ENCODE results near the gene ACBD6.

Gene ACBD6

GRCh38 chr1:180290265-180291001 lies 211.9 kb downstream of the ACBD6 start:
- TF ChIP-seq CTCF (IDR thresholded peaks at IDR 0.05; ENCODE audit: low read depth, low read length, missing control alignments), result no peak
- DNase-seq (ENCODE audit: low read depth), result no peak
- no peak overlapping the region for H3K4me3 ChIP-seq (ENCODE audit: low read depth, low read length)

DNA sequence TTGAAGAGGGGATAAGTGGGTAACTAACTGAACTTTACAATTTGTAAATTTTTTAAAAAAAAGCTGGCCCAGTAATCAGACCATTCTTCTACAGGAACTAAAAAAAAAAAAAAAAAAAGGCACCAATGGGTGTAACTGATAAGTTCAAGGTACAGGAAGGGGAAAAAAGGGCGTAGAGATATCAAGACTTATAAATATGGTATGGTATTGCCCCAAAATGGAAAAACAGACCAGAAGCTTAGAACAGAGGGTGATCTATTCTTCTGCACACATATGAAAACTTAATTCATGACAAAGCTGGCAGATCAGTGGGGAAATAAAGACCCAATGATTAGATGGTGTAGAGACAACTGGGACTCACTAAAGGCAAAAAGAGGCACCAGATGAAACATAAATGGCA lies 213.4 kb downstream of the ACBD6 start:
- H3K4me3 ChIP-seq (ENCODE audit: low read depth, low read length), result no peak overlapping the region
- DNase-seq (ENCODE audit: low read depth), result no peak
- TF ChIP-seq CTCF (IDR thresholded peaks at IDR 0.05; ENCODE audit: low read depth, low read length, missing control alignments), result no peak

- DNase-seq (ENCODE audit: low read depth), result no peak
- H3K4me3 ChIP-seq (ENCODE audit: low read depth, low read length), result no peak overlapping the region
- no peak for TF ChIP-seq CTCF (IDR thresholded peaks at IDR 0.05; ENCODE audit: low read depth, low read length, missing control alignments)
Observed at GRCh38 chr1:180287988-180288705, 214.2 kb downstream of the ACBD6 start.

DNA sequence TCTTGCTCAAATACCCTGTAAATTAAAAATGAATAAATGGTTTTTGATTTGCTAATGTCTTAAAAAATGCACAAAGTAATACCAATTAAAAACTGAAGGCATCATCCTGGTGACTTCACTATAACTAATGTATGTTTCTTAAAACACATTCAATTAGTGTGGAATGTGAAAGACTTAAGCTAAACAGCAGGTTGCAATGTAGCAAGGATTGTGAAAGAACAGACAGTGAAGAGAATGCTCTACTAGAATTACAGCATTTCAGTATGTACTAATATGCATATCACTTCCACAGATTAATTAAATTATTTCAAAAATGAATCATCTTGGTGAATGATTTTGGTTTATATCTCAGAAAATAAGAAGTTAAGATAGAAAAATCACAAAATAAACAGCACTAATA lies 216.0 kb downstream of the ACBD6 start:
- no peak for TF ChIP-seq CTCF (IDR thresholded peaks at IDR 0.05; ENCODE audit: low read depth, low read length, missing control alignments)
- H3K4me3 ChIP-seq (ENCODE audit: low read depth, low read length), result no peak overlapping the region
- no peak for DNase-seq (ENCODE audit: low read depth)

DNA sequence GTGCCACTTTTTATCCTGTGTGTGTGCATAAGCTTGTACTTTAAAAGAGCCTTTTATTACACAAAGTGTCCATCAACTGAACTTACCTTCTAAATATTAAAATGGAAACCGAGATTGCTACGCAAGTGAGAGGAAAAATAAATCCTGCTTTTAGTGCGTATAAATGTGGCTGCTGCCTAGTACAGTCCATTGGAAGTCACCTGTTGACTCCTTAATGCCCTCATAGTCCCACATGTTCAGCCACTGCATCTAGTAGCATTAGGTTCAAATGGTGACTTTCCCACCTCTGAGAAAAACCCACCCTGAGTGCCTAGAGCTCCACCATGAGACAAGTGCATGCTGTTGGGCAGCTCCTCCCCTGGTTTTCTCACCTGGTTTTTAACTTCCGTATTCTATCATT lies 219.3 kb downstream of the ACBD6 start:
- no peak for DNase-seq (ENCODE audit: low read depth)
- H3K4me3 ChIP-seq (ENCODE audit: low read depth, low read length), result no peak overlapping the region
- TF ChIP-seq CTCF (IDR thresholded peaks at IDR 0.05; ENCODE audit: low read depth, low read length, missing control alignments), result no peak

DNA sequence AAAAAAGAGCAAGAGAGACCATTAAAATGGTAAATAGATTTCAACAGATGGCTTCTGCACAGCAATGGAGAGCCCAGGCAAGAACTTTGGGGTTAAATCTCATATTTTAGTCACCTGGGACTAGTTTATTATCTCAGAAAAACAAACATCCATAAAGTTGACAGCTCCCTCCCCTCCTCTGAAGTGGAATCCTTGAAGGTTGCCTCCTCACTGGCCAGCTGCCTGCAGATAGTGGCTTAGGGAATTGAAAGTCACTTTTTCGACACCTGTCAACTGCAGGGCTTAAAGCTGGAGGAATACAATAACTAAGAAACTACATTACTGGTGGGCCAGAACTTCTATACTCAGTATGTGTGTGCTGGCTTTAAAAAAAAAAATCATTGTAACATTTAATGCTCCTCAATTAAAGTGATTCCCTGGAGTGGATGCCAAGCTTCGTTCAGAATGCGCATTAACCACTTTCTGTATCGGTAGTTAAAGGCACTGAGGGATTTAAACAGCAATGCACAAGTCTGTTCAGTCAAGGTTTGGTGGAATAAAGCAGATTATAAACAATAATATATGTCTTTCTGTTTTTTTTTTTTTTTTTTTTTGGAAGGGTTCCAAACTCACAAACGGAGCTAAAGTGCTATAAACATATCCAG lies 219.9 kb downstream of the ACBD6 start:
- H3K4me3 ChIP-seq (ENCODE audit: low read depth, low read length), result no peak overlapping the region
- no peak for DNase-seq (ENCODE audit: low read depth)
- no peak for TF ChIP-seq CTCF (IDR thresholded peaks at IDR 0.05; ENCODE audit: low read depth, low read length, missing control alignments)
